Parathyroid adenoma (tissue), 2 donors: Measurements from ENCODE around the gene TEX9.
"Not testable (repeated sequence)": the region's sequence is repeated elsewhere in the genome, so short reads cannot be mapped to it uniquely, and the experiment has no call there.

ENCODE experiments used
- H2AFZ ChIP-seq: fragments of 300-600 bp; sonication (generic); one replicate; pipeline ENCODE4 v1.7.0; 2017; ENCODE audit warnings: antibody characterized with exemption, mild to moderate bottlenecking
- H3K27ac ChIP-seq: fragments of 300-600 bp; sonication (generic); one replicate; pipeline ENCODE4 v1.7.0; 2017
- H3K27me3 ChIP-seq: fragments of 300-600 bp; sonication (generic); one replicate; pipeline ENCODE4 v1.7.0; 2017; ENCODE audit warnings: low read length; ENCODE audit not compliant: control insufficient read depth, insufficient read depth
- H3K36me3 ChIP-seq: fragments of 300-600 bp; sonication (generic); one replicate; pipeline ENCODE4 v1.7.0; 2017; ENCODE audit warnings: low read length; ENCODE audit not compliant: control insufficient read depth, insufficient read depth
- H3K4me1 ChIP-seq: fragments of 300-600 bp; sonication (generic); one replicate; pipeline ENCODE4 v1.7.0; 2017; ENCODE audit warnings: control low read depth
- H3K4me2 ChIP-seq: fragments of 300-600 bp; sonication (generic); one replicate; pipeline ENCODE4 v1.7.0; 2017; ENCODE audit warnings: low read length
- H3K4me3 ChIP-seq: fragments of 300-600 bp; sonication (generic); one replicate; pipeline ENCODE4 v1.7.0; 2017; ENCODE audit warnings: low read depth, low read length
- H3K79me2 ChIP-seq: fragments of 300-600 bp; sonication (generic); one replicate; pipeline ENCODE4 v1.7.0; 2017; ENCODE audit warnings: control low read depth
- H3K9ac ChIP-seq: fragments of 300-600 bp; sonication (generic); one replicate; pipeline ENCODE4 v1.7.0; 2017; ENCODE audit warnings: mild to moderate bottlenecking
- H3K9me3 ChIP-seq: fragments of 300-600 bp; sonication (generic); one replicate; pipeline ENCODE4 v1.7.0; 2017; ENCODE audit warnings: low read length; ENCODE audit not compliant: control insufficient read depth
- CTCF ChIP-seq: fragments of 300-600 bp; sonication (generic); IDR thresholded peaks from one replicate; pipeline ENCODE4 v1.7.0; 2017; ENCODE audit warnings: antibody characterized with exemption, mild to moderate bottlenecking
- donor health status: primary hyperparathyroidism.

Gene TEX9

GRCh38 chr15:56365075-56365711 lies at the start of gene TEX9:
Gene TEX9 (plus strand): TSS chr15:56365426. CDS start chr15:56365451, 25 bp downstream.
- peak within 1 kb of the TSS; percentile 49 for H3K27ac ChIP-seq
- H3K4me2 ChIP-seq = peak within 1 kb of the TSS; percentile 62
- no peak within 1 kb of the TSS for H3K9ac ChIP-seq
- H3K9me3 ChIP-seq = no peaks in the 10 kb centered on the region
- TF ChIP-seq CTCF = no peak
- H3K79me2 ChIP-seq = peaks cover 2% of the 10 kb centered on the region
- peak within 1 kb of the TSS; percentile 91 for H2AFZ ChIP-seq
- H3K4me3 ChIP-seq = peak within 1 kb of the TSS; percentile 72
- no peaks in the 10 kb centered on the region for H3K36me3 ChIP-seq
- no peaks in the 10 kb centered on the region for H3K4me1 ChIP-seq
- H3K27me3 ChIP-seq = no peaks in the 10 kb centered on the region

- not testable (repeated sequence) for H3K27me3 ChIP-seq, H3K27ac ChIP-seq, H3K4me1 ChIP-seq, H3K79me2 ChIP-seq, H2AFZ ChIP-seq, H3K9ac ChIP-seq, H3K4me3 ChIP-seq, H3K4me2 ChIP-seq, H3K9me3 ChIP-seq, H3K36me3 ChIP-seq
Measured at GRCh38 chr15:56316561-56316960, 48.7 kb upstream of the TEX9 start.

- Histone ChIP-seq H3K79me2 (no peaks in the 10 kb centered on the region), H3K4me3 (no peak overlapping the region), H2AFZ (no peak overlapping the region), H3K4me2 (no peak overlapping the region), H3K27me3 (no peaks in the 10 kb centered on the region), H3K27ac (no peak overlapping the region), H3K9me3 (no peaks in the 10 kb centered on the region), H3K9ac (no peak overlapping the region), H3K4me1 (no peaks in the 10 kb centered on the region), H3K36me3 (no peaks in the 10 kb centered on the region)
- no peak for TF ChIP-seq CTCF
Measured at GRCh38 chr15:56320316-56320715, 44.9 kb upstream of the TEX9 start.

GRCh38 chr15:56320861-56321260 lies 44.4 kb upstream of the TEX9 start:
- Histone ChIP-seq H3K9ac (no peak overlapping the region), H3K27ac (no peak overlapping the region), H3K4me1 (no peaks in the 10 kb centered on the region), H3K27me3 (no peaks in the 10 kb centered on the region), H3K4me3 (no peak overlapping the region), H3K4me2 (no peak overlapping the region), H3K79me2 (no peaks in the 10 kb centered on the region), H3K9me3 (no peaks in the 10 kb centered on the region), H2AFZ (no peak overlapping the region), H3K36me3 (no peaks in the 10 kb centered on the region)
- no peak for TF ChIP-seq CTCF

- H3K9ac ChIP-seq = no peak overlapping the region
Measured at GRCh38 chr15:56322444-56322843, 42.8 kb upstream of the TEX9 start.

More at GRCh38 chr15:56322444-56322843, 42.8 kb upstream of the TEX9 start:
- Histone ChIP-seq H3K9me3 (no peaks in the 10 kb centered on the region), H3K4me3 (no peak overlapping the region), H3K79me2 (no peaks in the 10 kb centered on the region), H3K36me3 (no peaks in the 10 kb centered on the region), H3K4me1 (no peaks in the 10 kb centered on the region), H3K27ac (no peak overlapping the region), H2AFZ (no peak overlapping the region), H3K27me3 (no peaks in the 10 kb centered on the region), H3K4me2 (no peak overlapping the region)
- TF ChIP-seq CTCF = no peak
